ENCODE results near the gene ASIC1. TPM values are rescaled to one million over a fixed set of nuclear protein-coding genes. Genes with fewer than 3 reads are reported as not detected.

The ASIC1 gene
- total and polyA plus RNA-seq, 2 of the 4 experiments (the other 2 are of a cell fraction), result 1.6 to 9.9 TPM

GRCh38 chr12:50111693-50112455, 54.5 kb downstream of the ASIC1 start, which contains the start of gene COX14:
Gene COX14 (plus strand): TSS chr12:50112236. CDS start chr12:50120044, 7,808 bp downstream.
- Histone ChIP-seq H2AFZ (replicated peaks; ENCODE audit: low read length, poor library complexity) (peak within 1 kb of the TSS; percentile 99), H3K9me1 (ENCODE audit: insufficient read depth, low read length) (peaks cover 4% of the 10 kb centered on the region), H3K14ac (replicated peaks; ENCODE audit: low read depth, low read length) (peak within 1 kb of the TSS; percentile 78), H2AK9ac (replicated peaks; ENCODE audit: low read depth, low read length, poor library complexity) (peak within 1 kb of the TSS; percentile 92), H3K4me1 (ENCODE audit: control insufficient read depth, insufficient read depth, low read length) (peaks cover 13% of the 10 kb centered on the region), H3K4me2 (ENCODE audit: low read depth, low read length) (peak within 1 kb of the TSS; percentile 73), H2BK120ac (ENCODE audit: low read depth, low read length) (peak within 1 kb of the TSS; percentile 10; the same call in 1 of the 2 replicates), H4K5ac (ENCODE audit: low read depth, low read length) (peak within 1 kb of the TSS; percentile 76), H4K8ac (ENCODE audit: low read depth in 2 of 2, low read length in 2 of 2) (peak within 1 kb of the TSS; percentile 49 to 96; a peak in 3 of 4 replicates), H4K91ac (ENCODE audit: insufficient read depth, low read depth, low read length) (peak within 1 kb of the TSS; percentile 62), H2AK5ac (ENCODE audit: low read depth, low read length) (peak within 1 kb of the TSS; percentile 45; the same call in 1 of the 2 replicates), H3K27me3 (ENCODE audit: control insufficient read depth, insufficient read depth, low read length) (no peaks in the 10 kb centered on the region), H3K23ac (ENCODE audit: low read depth, low read length) (peak within 1 kb of the TSS; percentile 80), H3K9ac (ENCODE audit: low read depth, low read length) (peak within 1 kb of the TSS; percentile 81), H3K9me3 (ENCODE audit: control insufficient read depth, insufficient read depth, low read length) (no peaks in the 10 kb centered on the region), H2BK20ac (ENCODE audit: low read depth, low read length) (no peak within 1 kb of the TSS), H3K4ac (ENCODE audit: low read depth, low read length) (peak within 1 kb of the TSS; percentile 80), H3K56ac (ENCODE audit: extremely low read depth, insufficient read depth, low read length) (peak within 1 kb of the TSS; percentile 65; the same call in 1 of the 2 replicates), H3K4me3 (ENCODE audit: insufficient read depth, low read depth, low read length) (peak within 1 kb of the TSS; percentile 66), H3K18ac (ENCODE audit: low read depth, low read length) (no peak within 1 kb of the TSS), H3K79me1 (ENCODE audit: low read depth in 1 of 2, low read length in 2 of 2) (peaks cover 12 to 37% of the 10 kb centered on the region in 2 experiments), H3K36me3 (ENCODE audit: control insufficient read depth, insufficient read depth, low read length) (0 out of 2 replicates have a peak, but pooled peaks cover 3% of the 10 kb centered on the region), H3K27ac (ENCODE audit: insufficient read depth, low read length) (peak within 1 kb of the TSS; percentile 52), H2BK5ac (ENCODE audit: low read depth, low read length, poor library complexity, severe bottlenecking) (peak within 1 kb of the TSS; percentile 61), H4K20me1 (ENCODE audit: insufficient read depth, low read length) (0 out of 2 replicates have a peak, but pooled peaks cover 4% of the 10 kb centered on the region), H2BK15ac (ENCODE audit: low read depth, low read length) (peak within 1 kb of the TSS; percentile 25; the same call in 1 of the 3 replicates)
- in situ Hi-C loops (cut with MboI; ENCODE audit: low sequenced_read_pairs), result no loop called here
- DNase-seq (peak; percentile 99), ATAC-seq (ENCODE audit: low read depth) (peak; percentile 94)
- POLR2A ChIA-PET (ENCODE audit: unreplicated experiment), result interaction anchor here (1.3 kb wide), 1 partner anchor 27 kb away, joined by 4 read pairs; the partner anchor contains the start of gene SMARCD1
- intact Hi-C loops (cut with micrococcal nuclease), result no loop called here
- no TSS peak for BruUV-seq (replicated peaks)
- 0% methylated on average over 49 of the region's 59 CpGs; no CpG with 5 or more reads in 1 of the 2 experiments for WGBS, 2 experiments (ENCODE audit: extremely low coverage in 2 of 2, insufficient read length in 1 of 2)
- dilution Hi-C loops (cut with HindIII; ENCODE audit: low sequenced_read_pairs, unreplicated experiment), result no loop called here
- CTCF ChIA-PET, result interaction anchor here (0.6 to 2.2 kb wide), 17 partner anchors 8 to 306 kb away, joined by 3 to 13 read pairs (median 4); partner anchors contain the start of genes CERS5, GPD1 and SMARCD1
- TF ChIP-seq CTCF (conservative IDR thresholded peaks at IDR 0.05; ENCODE audit: low read depth, low read length) (peak; percentile 94), SMC3 (IDR thresholded peaks at IDR 0.05; ENCODE audit: low read depth, low read length) (peak; percentile 46), MAFK (IDR thresholded peaks at IDR 0.05; ENCODE audit: low read depth, low read length) (no peak), RFX5 (IDR thresholded peaks at IDR 0.05; ENCODE audit: low read depth, low read length) (peak; percentile 100), USF2 (IDR thresholded peaks at IDR 0.05; ENCODE audit: low read depth, low read length) (peak; percentile 95), MXI1 (IDR thresholded peaks at IDR 0.05; ENCODE audit: borderline replicate concordance, low read depth, low read length) (peak; percentile 92; the same call in 1 of the 2 replicates), RAD21 (IDR thresholded peaks at IDR 0.05; ENCODE audit: low read length) (peak; percentile 40; the same call in 1 of the 2 replicates), POLR2A (IDR thresholded peaks at IDR 0.05; ENCODE audit: low read depth, low read length) (peak; percentile 89), CHD1 (IDR thresholded peaks at IDR 0.05; ENCODE audit: low read depth, low read length) (no peak), BHLHE40 (IDR thresholded peaks at IDR 0.05; ENCODE audit: low read depth, low read length) (peak; percentile 94), MAZ (IDR thresholded peaks at IDR 0.05; ENCODE audit: borderline replicate concordance, low read depth, low read length) (peak; percentile 24; the same call in 1 of the 2 replicates), ELK1 (IDR thresholded peaks at IDR 0.05; ENCODE audit: borderline replicate concordance, low read depth, low read length) (no peak), CEBPB (IDR thresholded peaks at IDR 0.05; ENCODE audit: low read depth, low read length) (peak; percentile 49; the same call in 1 of the 2 replicates)

Data from IMR-90 (cell line).